Peyer's patch (tissue), 4 donors: ENCODE measurements around the gene GLTPD2.

Experiments
- CTCF ChIP-seq, 6 experiments: fragments of 450-650 bp in 4 of 6; fragments of 200-600 bp in 2 of 6; sonication (generic) in 1 of 6; IDR thresholded peaks; one replicate each; pipeline ENCODE4 v1.5.1; 2017 to 2019; ENCODE audit warnings: antibody characterized with exemption in 6 of 6, mild to moderate bottlenecking in 3 of 6, moderate library complexity in 1 of 6
- POLR2A ChIP-seq, 2 donors: fragments of 450-650 bp; IDR thresholded peaks; one replicate each; pipeline ENCODE4 v1.5.1; 2017; ENCODE audit warnings: antibody characterized with exemption in 2 of 2, mild to moderate bottlenecking in 2 of 2, moderate library complexity in 2 of 2

- TF ChIP-seq POLR2A (IDR thresholded peaks at IDR 0.05) = no peak
- TF ChIP-seq CTCF (IDR thresholded peaks at IDR 0.05) = no peak
These were observed 1.9 kb downstream of the GLTPD2 start for GRCh38 chr17:4790705-4791088.
